GM08714 (cell line): ENCODE results near the gene ST8SIA1.

Experiments used
- H3K4me3 ChIP-seq: fragments of 200-500 bp; sonication (Bioruptor generic); 2 replicates; pipeline ENCODE4 v1.5.1; 2014; ENCODE audit warnings: mild to moderate bottlenecking, low read length, inconsistent platforms
- ZNF274 ChIP-seq: IDR thresholded peaks from 2 replicates; pipeline ENCODE4 v1.6.1; 2012; ENCODE audit warnings: mild to moderate bottlenecking, low read depth, low read length

Gene ST8SIA1

GRCh38 chr12:22217556-22217955 lies 117.0 kb downstream of the ST8SIA1 start:
- no peak overlapping the region for H3K4me3 ChIP-seq
- TF ChIP-seq ZNF274 = no peak

DNA sequence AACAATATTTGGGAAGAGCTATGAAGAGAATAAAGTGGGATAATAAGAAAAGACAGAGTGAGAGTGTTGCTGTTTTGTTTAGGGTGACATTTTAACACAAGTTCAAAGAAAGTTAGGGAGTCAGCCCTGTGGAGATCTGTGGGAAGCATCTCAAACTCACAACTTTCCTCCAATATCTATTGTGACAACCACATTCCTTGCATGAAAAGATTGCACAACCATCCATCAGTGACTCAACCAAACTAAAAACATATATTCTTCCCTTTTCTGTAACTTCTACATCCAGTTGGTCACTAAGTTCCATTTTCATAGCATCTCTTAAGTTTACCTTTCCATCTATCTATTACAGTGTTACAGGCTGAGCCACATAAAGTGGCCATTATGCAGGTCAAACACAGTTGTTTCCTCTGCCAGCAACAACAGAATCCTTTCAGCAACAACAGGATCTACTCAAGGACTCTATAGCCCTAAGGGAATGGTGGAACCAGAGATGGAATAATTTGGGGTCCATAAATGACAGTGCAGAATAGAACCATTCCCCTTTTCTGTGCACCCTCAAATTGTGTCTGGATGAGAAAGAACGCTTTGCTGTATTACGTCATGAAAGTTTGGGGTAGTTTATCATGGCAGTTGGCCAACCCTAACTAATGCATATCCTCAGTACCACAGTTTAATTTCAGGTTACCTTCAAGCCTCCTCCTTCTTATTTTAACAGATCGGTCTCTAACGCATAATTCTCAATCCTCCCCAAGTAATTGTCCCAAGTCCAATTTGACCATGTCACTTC lies 118.8 kb downstream of the ST8SIA1 start:
- TF ChIP-seq ZNF274 = no peak

GRCh38 chr12:22211128-22211527 lies 123.4 kb downstream of the ST8SIA1 start:
- no peak for TF ChIP-seq ZNF274
- H3K4me3 ChIP-seq = no peak overlapping the region

More for the DNA sequence above, 118.8 kb downstream of the ST8SIA1 start:
- H3K4me3 ChIP-seq = no peak overlapping the region

DNA sequence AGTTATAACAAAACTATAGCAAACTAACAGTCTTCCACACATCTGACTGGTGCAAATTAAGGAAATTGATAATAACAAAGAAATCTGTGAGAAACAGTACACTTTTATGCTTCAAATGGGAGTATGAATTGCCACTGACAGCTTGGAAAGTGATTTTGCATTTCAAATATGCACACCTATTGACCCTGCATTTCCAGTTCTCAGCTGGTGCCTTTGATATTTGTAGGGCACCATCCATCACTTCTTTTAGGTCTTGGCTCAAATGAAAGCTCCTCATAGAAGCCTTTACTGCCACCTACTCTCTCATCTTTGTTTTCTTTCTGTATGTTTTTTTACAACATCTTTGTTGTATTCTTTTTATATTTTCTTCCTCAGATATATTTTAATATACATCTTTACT lies 125.1 kb downstream of the ST8SIA1 start:
- H3K4me3 ChIP-seq = no peak overlapping the region
- TF ChIP-seq ZNF274 = no peak

GRCh38 chr12:22206111-22206728 lies 128.3 kb downstream of the ST8SIA1 start:
- H3K4me3 ChIP-seq = no peak overlapping the region
- TF ChIP-seq ZNF274 = no peak

- no peak overlapping the region for H3K4me3 ChIP-seq
- no peak for TF ChIP-seq ZNF274
Measured at GRCh38 chr12:22204391-22204790, 130.1 kb downstream of the ST8SIA1 start.

DNA sequence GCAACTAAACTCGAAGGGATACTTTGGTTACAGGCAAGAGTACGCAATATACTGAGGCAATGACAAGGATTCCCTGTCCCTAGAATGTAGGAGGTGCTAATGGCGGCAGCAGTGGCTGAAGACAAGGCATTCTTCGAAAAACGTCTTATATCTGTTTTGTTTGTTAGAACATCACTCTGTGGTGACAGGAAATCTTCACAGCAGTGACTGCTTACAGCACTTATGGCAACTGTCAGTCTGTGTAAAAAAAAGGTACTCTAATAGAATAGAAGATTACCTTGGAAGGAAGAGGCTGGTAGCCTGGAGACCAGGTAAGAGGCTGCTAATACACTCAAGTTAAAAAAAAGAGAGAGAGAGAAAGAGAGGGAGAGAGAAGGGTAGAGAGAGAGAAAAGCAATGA lies 131.7 kb downstream of the ST8SIA1 start:
- no peak for TF ChIP-seq ZNF274
- no peak overlapping the region for H3K4me3 ChIP-seq

DNA sequence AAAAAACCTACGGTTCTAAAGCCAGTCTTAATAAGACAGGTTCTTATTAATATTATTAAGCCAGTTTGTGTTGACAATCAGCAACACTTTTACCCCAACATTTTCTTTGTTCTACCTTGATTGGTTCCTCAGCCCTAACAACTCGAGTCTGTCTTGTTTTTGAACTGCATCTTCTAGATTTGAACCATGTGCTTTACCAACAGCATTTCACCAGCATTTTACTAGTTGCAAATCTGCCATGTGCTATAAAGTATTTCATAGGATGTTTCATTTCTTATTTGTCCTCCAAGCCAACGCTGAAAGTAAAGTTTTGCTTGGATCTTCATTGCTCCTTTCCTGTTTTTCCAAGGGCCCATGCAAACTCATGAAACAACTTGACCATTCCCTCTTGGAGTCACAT lies 133.4 kb downstream of the ST8SIA1 start:
- no peak overlapping the region for H3K4me3 ChIP-seq
- no peak for TF ChIP-seq ZNF274

DNA sequence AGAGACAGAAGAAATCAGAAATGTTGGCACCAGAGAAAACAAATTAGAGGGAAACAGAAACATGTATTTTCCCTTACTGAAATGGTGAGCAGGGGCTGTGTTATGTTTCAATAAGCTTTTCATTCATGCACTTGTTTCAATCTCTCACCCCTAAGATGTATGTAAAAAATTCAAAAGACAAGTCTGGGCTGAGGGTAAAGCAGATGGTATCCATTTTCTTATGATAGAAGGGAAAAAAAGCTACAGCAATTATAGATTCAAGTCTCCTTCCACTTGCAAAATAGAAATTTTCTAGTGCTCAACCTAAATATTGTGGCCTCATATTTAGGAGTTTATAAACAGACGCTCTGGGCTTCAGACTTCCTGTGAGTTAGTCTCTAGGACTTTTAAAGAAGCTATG lies 138.3 kb downstream of the ST8SIA1 start:
- TF ChIP-seq ZNF274 = no peak
- no peak overlapping the region for H3K4me3 ChIP-seq

DNA sequence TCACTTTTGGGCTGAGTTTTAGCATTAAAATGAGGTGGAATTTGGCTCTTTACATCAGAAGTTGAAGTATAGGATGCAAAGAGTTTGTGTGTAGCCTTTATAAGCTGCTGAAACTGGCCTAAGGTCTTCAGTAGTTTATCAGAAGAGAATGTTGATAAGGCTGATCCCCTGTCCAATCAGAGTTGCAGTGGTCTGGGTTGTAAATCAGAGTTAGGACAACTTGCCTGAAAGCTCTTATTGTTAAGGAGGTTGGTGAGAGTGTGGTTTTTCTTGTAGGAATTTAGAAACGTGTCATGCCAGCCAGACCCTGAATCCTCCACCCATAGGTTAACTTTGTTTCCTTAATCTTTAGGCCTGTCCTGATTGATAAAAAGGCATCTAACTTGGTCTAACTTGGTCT lies 143.5 kb downstream of the ST8SIA1 start:
- H3K4me3 ChIP-seq = no peak overlapping the region
- no peak for TF ChIP-seq ZNF274

- TF ChIP-seq ZNF274 = no peak
- no peak overlapping the region for H3K4me3 ChIP-seq
Measured at GRCh38 chr12:22188431-22188830, 146.1 kb downstream of the ST8SIA1 start.

- TF ChIP-seq ZNF274 = no peak
- no peak overlapping the region for H3K4me3 ChIP-seq
Measured at GRCh38 chr12:22180705-22181104, 153.8 kb downstream of the ST8SIA1 start.

DNA sequence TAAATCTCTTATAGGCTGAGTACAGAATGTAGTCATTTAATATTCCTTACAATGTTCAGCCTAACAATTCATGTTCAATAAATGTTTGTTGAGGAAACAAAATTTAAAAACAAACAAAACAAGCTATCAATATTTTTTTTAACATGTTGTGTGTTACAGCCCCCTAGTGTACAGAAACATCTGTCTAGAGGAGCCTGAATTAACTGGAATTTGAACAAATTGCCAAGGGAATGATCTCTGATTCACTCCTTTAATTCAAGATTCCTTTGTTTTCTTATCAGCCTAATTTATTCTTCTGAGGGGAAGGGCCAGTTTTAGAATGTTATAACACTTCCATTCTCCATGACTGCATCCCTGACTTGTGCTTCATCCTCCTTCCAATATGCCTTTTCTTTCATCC lies 161.3 kb downstream of the ST8SIA1 start:
- H3K4me3 ChIP-seq = no peak overlapping the region
- no peak for TF ChIP-seq ZNF274

DNA sequence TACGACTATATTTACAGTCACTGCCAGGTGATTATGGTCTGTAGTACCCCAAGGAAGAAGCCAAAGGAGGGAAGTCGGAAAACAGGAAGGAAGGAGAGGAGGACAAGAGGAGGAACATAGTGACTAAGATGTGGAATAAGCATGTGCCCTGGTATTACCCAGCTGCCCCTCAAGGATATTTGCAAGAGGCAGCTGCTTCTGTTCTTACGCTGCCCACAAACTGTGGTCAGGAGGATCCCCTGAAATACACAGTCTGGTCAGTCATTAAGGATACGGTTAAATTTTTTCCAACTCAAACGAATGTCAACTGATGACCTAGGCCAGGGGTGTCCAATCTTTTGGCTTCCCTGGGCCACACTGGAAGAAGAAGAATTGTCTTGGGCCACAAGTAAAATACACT lies 162.0 kb downstream of the ST8SIA1 start:
- TF ChIP-seq ZNF274 = no peak
- H3K4me3 ChIP-seq = no peak overlapping the region

GRCh38 chr12:22169376-22169775 lies 165.1 kb downstream of the ST8SIA1 start:
- H3K4me3 ChIP-seq = no peak overlapping the region
- TF ChIP-seq ZNF274 = no peak
